AG04450 (cell line): ENCODE results near the gene CISD3. TPM values are rescaled to one million over a fixed set of nuclear protein-coding genes. Genes with fewer than 3 reads are reported as not detected.

ENCODE experiments used
- CTCF ChIA-PET: fragments of 300-600, 350-600 bp; formaldehyde crosslinking; extraction: SDS; loops from one replicate; lab custom pipeline; 2022; ENCODE audit warnings: antibody characterized with exemption, inconsistent platforms; lab: Charles Lee
- POLR2A ChIA-PET: fragments of 350-600 bp; formaldehyde crosslinking; extraction: SDS; loops from one replicate; lab custom pipeline; 2021; ENCODE audit warnings: antibody characterized with exemption, inconsistent platforms; lab: Yijun Ruan, JAX
- DNase-seq: peaks from one replicate; pipeline ENCODE4 v3.0.0-alpha.2; 2011; ENCODE audit warnings: low read depth, low spot score
- H3K27ac ChIP-seq: one replicate; pipeline ENCODE4 v1.5.1; 2012; ENCODE audit warnings: low read depth, low read length, control low read depth
- H3K27me3 ChIP-seq: one replicate; pipeline ENCODE4 v1.6.0; 2012; ENCODE audit warnings: low read length; ENCODE audit not compliant: control insufficient read depth, insufficient read depth
- H3K4me3 ChIP-seq: 2 replicates; pipeline ENCODE4 v1.5.1; 2011; ENCODE audit warnings: mild to moderate bottlenecking, low read depth, low read length, control low read depth
- H3K9me3 ChIP-seq: 2 replicates; pipeline ENCODE4 v1.5.1; 2012; ENCODE audit warnings: low read length; ENCODE audit not compliant: control insufficient read depth, insufficient read depth
- CTCF ChIP-seq: IDR thresholded peaks from 2 replicates; pipeline ENCODE4 v1.5.1; 2011; ENCODE audit warnings: low read depth, low read length, control low read depth, inconsistent platforms
- polyA minus RNA-seq: library from RNA; depleted of rRNA, polyadenylated mRNA; stranded (reverse); fragments of >200 nt; gene quantifications from 2 replicates; pipeline ENCODE4 v1.2.3, GENCODE V29; 2011; rRNA and poly(A)+ RNA removed
- polyA plus RNA-seq: library from polyadenylated mRNA; depleted of rRNA; stranded (reverse); fragments of >200 nt; gene quantifications from 2 replicates; pipeline ENCODE4 v1.2.3, GENCODE V29; 2011; rRNA removed

The CISD3 gene
- polyA plus RNA-seq (6.5 and 9.8 TPM in 2 replicates), polyA minus RNA-seq (2.7 and 2.8 TPM in 2 replicates)

GRCh38 chr17:38729886-38730525, at the start of gene CISD3:
Gene CISD3, plus strand, starts transcription at chr17:38730341. Its CDS starts 18 bp downstream, at chr17:38730359.
- CTCF ChIA-PET = interaction anchor here (0.6 to 1.4 kb wide), 2 partner anchors 13 to 21 kb away, joined by 3 to 5 read pairs; no protein-coding TSS in a partner anchor

GRCh38 chr17:38681096-38681495, 49.0 kb upstream of the CISD3 start:
- Histone ChIP-seq H3K9me3 (no peaks in the 10 kb centered on the region), H3K27me3 (no peaks in the 10 kb centered on the region), H3K27ac (no peak overlapping the region), H3K4me3 (no peak overlapping the region)
- no peak for DNase-seq
- TF ChIP-seq CTCF = no peak
- CTCF ChIA-PET = interaction anchor here (0.7 to 1.1 kb wide), 2 partner anchors 13 to 56 kb away, joined by 3 to 4 read pairs; no protein-coding TSS in a partner anchor
- POLR2A ChIA-PET = no interaction called here

More at GRCh38 chr17:38729886-38730525, at the start of gene CISD3:
- POLR2A ChIA-PET = no interaction called here
- peak; percentile 37 for DNase-seq
- H3K9me3 ChIP-seq = no peaks in the 10 kb centered on the region; the same call in 1 of the 2 replicates
- peak; percentile 40 for TF ChIP-seq CTCF
- no peaks in the 10 kb centered on the region for H3K27me3 ChIP-seq
- H3K27ac ChIP-seq = peak within 1 kb of the TSS; percentile 65
- peak within 1 kb of the TSS; percentile 76 for H3K4me3 ChIP-seq

- TF ChIP-seq CTCF = no peak
- CTCF ChIA-PET = interaction anchor here (0.5 kb wide), 1 partner anchor 482 kb away, joined by 3 read pairs; no protein-coding TSS in a partner anchor
- H3K4me3 ChIP-seq = no peak overlapping the region
- no peak overlapping the region for H3K27ac ChIP-seq
- DNase-seq = no peak
- H3K9me3 ChIP-seq = no peaks in the 10 kb centered on the region
- H3K27me3 ChIP-seq = peaks cover 2% of the 10 kb centered on the region
- POLR2A ChIA-PET = interaction anchor here (0.6 kb wide), 1 partner anchor 515 kb away, joined by 6 read pairs; the partner anchor contains the start of gene RPL19
Observed at GRCh38 chr17:38685491-38685890, 44.6 kb upstream of the CISD3 start.

GRCh38 chr17:38687286-38687685, 42.9 kb upstream of the CISD3 start:
- POLR2A ChIA-PET = no interaction called here
- no peak overlapping the region for H3K27ac ChIP-seq
- DNase-seq = no peak
- peaks cover 2% of the 10 kb centered on the region for H3K27me3 ChIP-seq
- CTCF ChIA-PET = interaction anchor here (0.6 to 1.2 kb wide), 3 partner anchors 20 to 1274 kb away, joined by 3 to 4 read pairs (median 3); no protein-coding TSS in a partner anchor
- H3K4me3 ChIP-seq = no peak overlapping the region
- no peaks in the 10 kb centered on the region for H3K9me3 ChIP-seq
- TF ChIP-seq CTCF = no peak

- TF ChIP-seq CTCF = no peak
- Histone ChIP-seq H3K27ac (no peak overlapping the region), H3K27me3 (peaks cover 2% of the 10 kb centered on the region), H3K4me3 (no peak overlapping the region), H3K9me3 (no peaks in the 10 kb centered on the region)
- POLR2A ChIA-PET = no interaction called here
- no peak for DNase-seq
- CTCF ChIA-PET = interaction anchor here (1.0 kb wide), 1 partner anchor 44 kb away, joined by 4 read pairs; no protein-coding TSS in a partner anchor
Observed at GRCh38 chr17:38690386-38690785, 39.8 kb upstream of the CISD3 start.
